ENCODE results near the gene TWIST2. TPM values are rescaled to one million over a fixed set of nuclear protein-coding genes. Genes with fewer than 3 reads are reported as not detected.
A peak's percentile ranks its signal among the peaks of the same experiment; 100 is the strongest.

The TWIST2 gene
- total RNA-seq, 1 experiment from 2014 or later: not detected

DNA sequence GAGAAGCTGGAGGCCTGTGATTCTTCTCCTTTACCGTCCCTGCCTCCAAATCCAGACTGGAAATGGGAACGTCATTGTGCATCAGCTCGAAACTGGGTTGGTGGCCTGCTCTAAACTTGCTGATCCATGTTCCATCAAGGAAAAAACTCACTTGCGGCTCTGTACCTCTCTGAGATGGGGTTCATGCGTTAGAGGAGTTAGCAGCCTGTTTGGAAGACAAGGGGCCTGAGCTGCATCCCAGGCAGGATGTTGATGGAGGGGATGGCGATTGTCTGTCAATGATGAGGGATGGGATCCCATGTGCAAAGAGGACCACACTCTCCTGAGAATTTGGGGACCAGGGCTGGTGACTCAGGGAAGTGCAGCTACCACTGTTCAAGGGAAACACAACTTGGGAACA, 26.0 kb downstream of the TWIST2 start:
- no peak for TF ChIP-seq EZH2 (IDR thresholded peaks at IDR 0.05; ENCODE audit: borderline replicate concordance, low read depth, low read length, poor library complexity, severe bottlenecking)
- TF ChIP-seq, protein P1, sequence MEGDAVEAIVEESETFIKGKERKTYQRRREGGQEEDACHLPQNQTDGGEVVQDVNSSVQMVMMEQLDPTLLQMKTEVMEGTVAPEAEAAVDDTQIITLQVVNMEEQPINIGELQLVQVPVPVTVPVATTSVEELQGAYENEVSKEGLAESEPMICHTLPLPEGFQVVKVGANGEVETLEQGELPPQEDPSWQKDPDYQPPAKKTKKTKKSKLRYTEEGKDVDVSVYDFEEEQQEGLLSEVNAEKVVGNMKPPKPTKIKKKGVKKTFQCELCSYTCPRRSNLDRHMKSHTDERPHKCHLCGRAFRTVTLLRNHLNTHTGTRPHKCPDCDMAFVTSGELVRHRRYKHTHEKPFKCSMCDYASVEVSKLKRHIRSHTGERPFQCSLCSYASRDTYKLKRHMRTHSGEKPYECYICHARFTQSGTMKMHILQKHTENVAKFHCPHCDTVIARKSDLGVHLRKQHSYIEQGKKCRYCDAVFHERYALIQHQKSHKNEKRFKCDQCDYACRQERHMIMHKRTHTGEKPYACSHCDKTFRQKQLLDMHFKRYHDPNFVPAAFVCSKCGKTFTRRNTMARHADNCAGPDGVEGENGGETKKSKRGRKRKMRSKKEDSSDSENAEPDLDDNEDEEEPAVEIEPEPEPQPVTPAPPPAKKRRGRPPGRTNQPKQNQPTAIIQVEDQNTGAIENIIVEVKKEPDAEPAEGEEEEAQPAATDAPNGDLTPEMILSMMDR (conservative IDR thresholded peaks at IDR 0.05; ENCODE audit: low read depth, low read length): no peak
- no peaks in the 10 kb centered on the region for H3K36me3 ChIP-seq (ENCODE audit: insufficient read depth, low read length, poor library complexity, severe bottlenecking)
- no peak for DNase-seq (ENCODE audit: low spot score)
- CTCF ChIA-PET: no interaction called here
- H3K4me3 ChIP-seq (ENCODE audit: low read depth, low read length, poor library complexity, severe bottlenecking): no peak overlapping the region
- peaks cover 25% of the 10 kb centered on the region for H3K27me3 ChIP-seq (replicated peaks; ENCODE audit: insufficient read depth, low read depth, low read length, poor library complexity)
- no peaks in the 10 kb centered on the region for H3K4me1 ChIP-seq (ENCODE audit: insufficient read depth, low read length, poor library complexity, severe bottlenecking)
- POLR2A ChIA-PET (ENCODE audit: low non-redundant PET): no interaction called here
- no TSS peak for BruUV-seq (replicated peaks)
- no peak overlapping the region for H3K27ac ChIP-seq (ENCODE audit: low read depth, low read length, poor library complexity, severe bottlenecking)
- intact Hi-C loops (cut with micrococcal nuclease; ENCODE audit: unreplicated experiment): no loop called here
- H3K9me3 ChIP-seq (ENCODE audit: low read depth, low read length, poor library complexity, severe bottlenecking): no peaks in the 10 kb centered on the region

DNA sequence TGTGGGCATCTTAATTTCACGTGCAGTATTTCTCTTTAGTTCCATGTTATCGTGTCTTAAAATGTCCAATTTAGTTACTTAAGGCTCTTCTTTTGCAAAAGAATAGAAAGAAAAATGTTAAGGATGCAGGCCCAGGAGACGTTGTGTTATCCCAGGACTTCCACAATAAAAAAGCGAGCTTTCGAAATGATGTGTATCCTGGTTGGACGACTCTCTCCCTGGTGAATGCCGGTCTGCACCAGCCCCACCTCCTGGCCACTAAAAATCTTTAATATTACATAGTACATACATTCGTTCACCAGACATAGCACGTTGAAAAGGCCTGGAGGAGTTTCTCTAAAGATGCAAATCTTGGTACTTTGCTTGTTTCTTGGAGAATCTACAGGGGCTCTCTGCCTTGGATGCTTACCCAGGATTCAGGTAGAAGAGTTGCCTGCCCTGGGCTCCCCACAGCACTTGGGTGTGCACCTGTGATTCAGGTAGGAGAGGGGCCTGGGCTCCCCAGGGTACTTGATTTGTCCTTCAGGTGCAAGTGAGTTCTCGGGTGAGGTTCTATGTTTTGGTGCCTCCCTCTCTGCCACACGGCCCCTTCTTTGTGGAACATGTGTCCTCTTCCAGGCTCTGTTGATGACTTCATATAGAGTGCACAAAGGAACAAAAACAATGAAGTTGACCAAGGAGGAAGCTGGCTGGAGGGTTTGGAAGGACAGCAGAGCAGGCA, 26.6 kb downstream of the TWIST2 start:
- Histone ChIP-seq H3K4me1 (ENCODE audit: insufficient read depth, low read length, poor library complexity, severe bottlenecking) (no peaks in the 10 kb centered on the region), H3K36me3 (ENCODE audit: insufficient read depth, low read length, poor library complexity, severe bottlenecking) (no peaks in the 10 kb centered on the region), H3K9me3 (ENCODE audit: low read depth, low read length, poor library complexity, severe bottlenecking) (no peaks in the 10 kb centered on the region), H3K27ac (ENCODE audit: low read depth, low read length, poor library complexity, severe bottlenecking) (no peak overlapping the region), H3K4me3 (ENCODE audit: low read depth, low read length, poor library complexity, severe bottlenecking) (no peak overlapping the region), H3K27me3 (replicated peaks; ENCODE audit: insufficient read depth, low read depth, low read length, poor library complexity) (peaks cover 25% of the 10 kb centered on the region)
- ChIA-PET CTCF (no interaction called here), POLR2A (ENCODE audit: low non-redundant PET) (no interaction called here)
- TF ChIP-seq, protein P1 (conservative IDR thresholded peaks at IDR 0.05; ENCODE audit: low read depth, low read length): 0 out of 2 replicates have a peak, but pooled peaks have one; percentile 10
- no peak for TF ChIP-seq EZH2 (IDR thresholded peaks at IDR 0.05; ENCODE audit: borderline replicate concordance, low read depth, low read length, poor library complexity, severe bottlenecking)
- intact Hi-C loops (cut with micrococcal nuclease; ENCODE audit: unreplicated experiment): no loop called here
- BruUV-seq (replicated peaks): no TSS peak
- DNase-seq (ENCODE audit: low spot score): no peak

DNA sequence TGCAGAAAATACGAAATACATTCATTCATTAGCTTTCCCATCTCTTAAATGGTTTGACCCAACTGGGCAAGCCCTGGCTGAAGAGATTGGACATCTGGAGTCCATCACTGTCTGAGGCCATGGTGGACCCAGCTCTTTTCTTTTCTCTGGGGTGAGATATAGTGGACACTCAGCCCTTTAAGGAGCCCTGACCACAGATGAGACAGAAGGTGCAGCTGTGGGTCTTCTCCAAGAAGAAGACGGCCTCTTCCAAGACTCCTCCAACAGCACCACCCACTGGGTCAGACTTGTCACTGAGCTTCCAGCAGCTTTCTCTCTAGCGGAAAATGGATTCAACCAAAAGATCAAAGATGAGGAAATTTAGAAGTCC, 27.2 kb downstream of the TWIST2 start:
- Histone ChIP-seq H3K9me3 (ENCODE audit: low read depth, low read length, poor library complexity, severe bottlenecking) (no peaks in the 10 kb centered on the region), H3K27me3 (replicated peaks; ENCODE audit: insufficient read depth, low read depth, low read length, poor library complexity) (peaks cover 25% of the 10 kb centered on the region), H3K4me3 (ENCODE audit: low read depth, low read length, poor library complexity, severe bottlenecking) (no peak overlapping the region), H3K27ac (ENCODE audit: low read depth, low read length, poor library complexity, severe bottlenecking) (no peak overlapping the region), H3K4me1 (ENCODE audit: insufficient read depth, low read length, poor library complexity, severe bottlenecking) (no peaks in the 10 kb centered on the region), H3K36me3 (ENCODE audit: insufficient read depth, low read length, poor library complexity, severe bottlenecking) (no peaks in the 10 kb centered on the region)
- POLR2A ChIA-PET (ENCODE audit: low non-redundant PET): no interaction called here
- intact Hi-C loops (cut with micrococcal nuclease; ENCODE audit: unreplicated experiment): no loop called here
- BruUV-seq (replicated peaks): no TSS peak
- TF ChIP-seq EZH2 (IDR thresholded peaks at IDR 0.05; ENCODE audit: borderline replicate concordance, low read depth, low read length, poor library complexity, severe bottlenecking): no peak
- TF ChIP-seq, protein P1 (conservative IDR thresholded peaks at IDR 0.05; ENCODE audit: low read depth, low read length): peak; percentile 46
- CTCF ChIA-PET: no interaction called here
- DNase-seq (ENCODE audit: low spot score): peak; percentile 25
